Keratinocyte (primary cell): ENCODE measurements around the gene NLRC5. TPM values are rescaled to one million over a fixed set of nuclear protein-coding genes. Genes with fewer than 3 reads are reported as not detected.

Source experiments
- DNase-seq: peaks from one replicate; pipeline ENCODE4 v3.0.0-alpha.2; 2011; ENCODE audit warnings: low read depth, missing footprints, low spot score
- FAIRE-seq: peaks from 2 replicates; lab custom pipeline; 2011; peaks lifted over from hg19 to GRCh38; lab: Jason Lieb, UNC
- H2AFZ ChIP-seq: 2 replicates; pipeline ENCODE4 v1.6.0; 2012; ENCODE audit warnings: low read length, control low read depth, inconsistent platforms; ENCODE audit not compliant: control insufficient read depth
- H3K27ac ChIP-seq: 2 replicates; pipeline ENCODE4 v1.5.1; 2011; ENCODE audit warnings: low read length; ENCODE audit not compliant: control insufficient read depth, insufficient read depth
- H3K27me3 ChIP-seq: 3 replicates; pipeline ENCODE4 v1.6.0; 2011; ENCODE audit warnings: low read length; ENCODE audit not compliant: control insufficient read depth, insufficient read depth; ENCODE audit errors: extremely low read depth
- H3K36me3 ChIP-seq, 2 experiments: 2 replicates in 1 of 2; 3 replicates in 1 of 2; pipeline ENCODE4 v1.5.1; 2011; ENCODE audit warnings: low read length in 2 of 2, mild to moderate bottlenecking in 1 of 2; ENCODE audit not compliant: control insufficient read depth in 2 of 2, insufficient read depth in 2 of 2; ENCODE audit errors: extremely low read depth in 1 of 2
- H3K4me1 ChIP-seq: 3 replicates; pipeline ENCODE4 v1.5.1; 2011; ENCODE audit warnings: low read length; ENCODE audit not compliant: control insufficient read depth, insufficient read depth; ENCODE audit errors: extremely low read depth
- H3K4me2 ChIP-seq: 3 replicates; pipeline ENCODE4 v1.6.0; 2011; ENCODE audit warnings: low read depth, low read length; ENCODE audit not compliant: control insufficient read depth, insufficient read depth; ENCODE audit errors: extremely low read depth
- H3K4me3 ChIP-seq, 3 experiments: fragments of 200-600 bp in 1 of 3; sonication (generic) in 1 of 3; 2 replicates in 2 of 3; 3 replicates in 1 of 3; pipeline ENCODE4 v1.5.1; 2011 to 2016; ENCODE audit warnings: low read length in 3 of 3, mild to moderate bottlenecking in 3 of 3, control low read depth in 2 of 3, inconsistent platforms in 1 of 3, low read depth in 1 of 3, mixed read lengths in 1 of 3, mixed run types in 1 of 3, moderate library complexity in 1 of 3; ENCODE audit not compliant: control insufficient read depth in 2 of 3, insufficient read depth in 2 of 3; ENCODE audit errors: extremely low read depth in 1 of 3
- H3K79me2 ChIP-seq: 2 replicates; pipeline ENCODE4 v1.6.0; 2012; ENCODE audit warnings: low read length; ENCODE audit not compliant: control insufficient read depth, insufficient read depth
- H3K9ac ChIP-seq: 3 replicates; pipeline ENCODE4 v1.6.0; 2011; ENCODE audit warnings: low read length; ENCODE audit not compliant: control insufficient read depth, insufficient read depth; ENCODE audit errors: extremely low read depth
- H3K9me1 ChIP-seq: 3 replicates; pipeline ENCODE4 v1.6.0; 2011; ENCODE audit warnings: low read length; ENCODE audit not compliant: control insufficient read depth, insufficient read depth; ENCODE audit errors: extremely low read depth
- H3K9me3 ChIP-seq: 2 replicates; pipeline ENCODE4 v1.5.1; 2012; ENCODE audit warnings: low read depth, low read length; ENCODE audit not compliant: control insufficient read depth
- H4K20me1 ChIP-seq: 3 replicates; pipeline ENCODE4 v1.6.0; 2011; ENCODE audit warnings: low read length; ENCODE audit not compliant: control insufficient read depth, insufficient read depth; ENCODE audit errors: extremely low read depth
- CTCF ChIP-seq, 3 experiments: IDR thresholded peaks in 1 of 3; conservative IDR thresholded peaks in 1 of 3; optimal IDR thresholded peaks in 1 of 3; 2 replicates in 2 of 3; 3 replicates in 1 of 3; pipeline versions ENCODE3 to v1.5.1; 2011; ENCODE audit warnings: low read length in 3 of 3, mild to moderate bottlenecking in 3 of 3, moderate library complexity in 2 of 3, control low read depth in 1 of 3, inconsistent platforms in 1 of 3; ENCODE audit not compliant: insufficient read depth in 2 of 3; ENCODE audit errors: extremely low read depth in 1 of 3
- EZH2 ChIP-seq: IDR thresholded peaks from one replicate; pipeline ENCODE4 v1.6.1; 2012; ENCODE audit warnings: inconsistent platforms, mild to moderate bottlenecking, low read length, moderate library complexity
- dilution Hi-C: fragments of 300-500 bp; cut with MboI; formaldehyde crosslinking; loops from one replicate; pipeline ENCODE4 v1.7.0; 2020; ENCODE audit warnings: low sequenced_read_pairs; ENCODE audit not compliant: extremely low pct_ligation_motif_present
- polyA plus RNA-seq, 5 experiments: library from polyadenylated mRNA; depleted of rRNA in 3 of 5; stranded (reverse) in 3 of 5; stranded (forward) in 1 of 5; unstranded in 1 of 5; fragments of >200 nt; gene quantifications; 1 replicate in 1 of 5; 2 replicates in 3 of 5; 3 replicates in 1 of 5; pipeline versions ENCODE4 v1.2.1 to v1.2.3, GENCODE V29; 2011 to 2012; ENCODE audit warnings: missing spikeins in 2 of 5, low read depth in 1 of 5, low replicate concordance in 1 of 5

Gene NLRC5
- polyA plus RNA-seq, 1 donor (not counting 4 experiments of a cell fraction or from before 2014, with no cell fraction given): 7.8 TPM

- Histone ChIP-seq H3K27ac (no peak overlapping the region), H3K9ac (no peak overlapping the region), H2AFZ (no peak overlapping the region), H3K9me3 (no peaks in the 10 kb centered on the region), H3K27me3 (no peaks in the 10 kb centered on the region), H3K36me3 (no peaks in the 10 kb centered on the region), H3K9me1 (no peaks in the 10 kb centered on the region), H3K79me2 (no peaks in the 10 kb centered on the region), H4K20me1 (no peaks in the 10 kb centered on the region), H3K4me3 (no peak overlapping the region), H3K4me1 (peaks cover 13% of the 10 kb centered on the region), H3K4me2 (no peak overlapping the region)
- FAIRE-seq (no peak), DNase-seq (no peak)
- dilution Hi-C loops: no loop called here
- TF ChIP-seq CTCF (optimal IDR thresholded peaks at IDR 0.05 in 1 of 3, IDR thresholded peaks at IDR 0.05 in 1 of 3, conservative IDR thresholded peaks at IDR 0.05 in 1 of 3; ENCODE audit: extremely low read depth in 1 of 3, insufficient read depth in 2 of 3, low read length in 3 of 3) (no peak), EZH2 (no peak)
These were observed 17.7 kb downstream of the NLRC5 start for GRCh38 chr16:57007050-57007449.

GRCh38 chr16:57007530-57007929 is 18.2 kb downstream of the NLRC5 start:
- Histone ChIP-seq H3K9me3 (no peaks in the 10 kb centered on the region), H3K27ac (no peak overlapping the region), H3K9ac (no peak overlapping the region), H3K36me3 (no peaks in the 10 kb centered on the region), H3K4me3 (no peak overlapping the region), H3K4me1 (peaks cover 13% of the 10 kb centered on the region), H3K4me2 (no peak overlapping the region), H2AFZ (no peak overlapping the region), H3K27me3 (no peaks in the 10 kb centered on the region), H4K20me1 (no peaks in the 10 kb centered on the region), H3K79me2 (no peaks in the 10 kb centered on the region), H3K9me1 (no peaks in the 10 kb centered on the region)
- dilution Hi-C loops: no loop called here
- DNase-seq: no peak
- FAIRE-seq: no peak
- TF ChIP-seq EZH2: no peak
- no peak for TF ChIP-seq CTCF (optimal IDR thresholded peaks at IDR 0.05 in 1 of 3, IDR thresholded peaks at IDR 0.05 in 1 of 3, conservative IDR thresholded peaks at IDR 0.05 in 1 of 3; ENCODE audit: extremely low read depth in 1 of 3, insufficient read depth in 2 of 3, low read length in 3 of 3)
